ENCODE results near the gene TRIM72. TPM values are rescaled to one million over a fixed set of nuclear protein-coding genes. Genes with fewer than 3 reads are reported as not detected.

TRIM72 gene
- polyA plus RNA-seq, 3 donors, result 0.07 to 0.28 (median 0.18) TPM

Other genes starting within 250 kb of the TRIM72 start
- gene HSD3B7, start 228.9 kb upstream of the TRIM72 start, polyA plus RNA-seq (ENCODE audit: insufficient read length in 3 of 3), result 10 to 100 TPM in 2 of 3 donors, 1 to 10 TPM in 1; 8.1 to 10.9 (median 10.8) TPM
- 1 to 10 TPM; 1.2 to 2.2 (median 1.7) TPM for gene STX1B, start 203.5 kb upstream of the TRIM72 start, polyA plus RNA-seq (ENCODE audit: insufficient read length in 3 of 3)
- 10 to 100 TPM; 38.4 to 47.3 (median 45.4) TPM for gene STX4, start 180.6 kb upstream of the TRIM72 start, polyA plus RNA-seq (ENCODE audit: insufficient read length in 3 of 3)
- gene ZNF668, start 139.9 kb upstream of the TRIM72 start, polyA plus RNA-seq (ENCODE audit: insufficient read length in 3 of 3), result 1 to 10 TPM; 5.7 to 7.6 (median 6.4) TPM
- 10 to 100 TPM; 13.2 to 19.0 (median 14.5) TPM for gene ZNF646, start 139.7 kb upstream of the TRIM72 start, polyA plus RNA-seq (ENCODE audit: insufficient read length in 3 of 3)
- gene PRSS53, start 125.2 kb upstream of the TRIM72 start, polyA plus RNA-seq (ENCODE audit: insufficient read length in 3 of 3), result 1 to 10 TPM; 1.0 to 2.0 (median 1.3) TPM
- 10 to 100 TPM; 64.6 to 86.1 (median 72.4) TPM for gene VKORC1, start 119.3 kb upstream of the TRIM72 start, polyA plus RNA-seq (ENCODE audit: insufficient read length in 3 of 3)
- 10 to 100 TPM; 40.4 to 47.7 (median 41.6) TPM for gene BCKDK, start 105.7 kb upstream of the TRIM72 start, polyA plus RNA-seq (ENCODE audit: insufficient read length in 3 of 3)
- gene KAT8, start 96.5 kb upstream of the TRIM72 start, polyA plus RNA-seq (ENCODE audit: insufficient read length in 3 of 3), result 10 to 100 TPM; 66.4 to 80.5 (median 75.9) TPM
- 10 to 100 TPM; 74.4 to 91.2 (median 75.3) TPM for gene PRSS8, start 78.4 kb upstream of the TRIM72 start, polyA plus RNA-seq (ENCODE audit: insufficient read length in 3 of 3)
- gene PRSS36, start 64.1 kb upstream of the TRIM72 start, polyA plus RNA-seq (ENCODE audit: insufficient read length in 3 of 3), result 1 to 10 TPM; 1.4 to 2.0 (median 1.7) TPM
- gene FUS, start 34.0 kb upstream of the TRIM72 start, polyA plus RNA-seq (ENCODE audit: insufficient read length in 3 of 3), result 100 to 1,000 TPM; 689 to 914 (median 729) TPM
- gene PYCARD, start 11.4 kb upstream of the TRIM72 start, polyA plus RNA-seq (ENCODE audit: insufficient read length in 3 of 3), result 10 to 100 TPM; 10.3 to 13.1 (median 12.4) TPM
- not detected for gene PYDC1, start 3.0 kb downstream of the TRIM72 start, polyA plus RNA-seq (ENCODE audit: insufficient read length in 3 of 3)
- 1 to 10 TPM; 1.7 to 2.6 (median 2.2) TPM for gene ITGAM, start 45.9 kb downstream of the TRIM72 start, polyA plus RNA-seq (ENCODE audit: insufficient read length in 3 of 3)
- 1 to 10 TPM in 1 of 3 donors, under 1 TPM in 2; 0.51 to 1.1 (median 0.83) TPM for gene ITGAX, start 141.1 kb downstream of the TRIM72 start, polyA plus RNA-seq (ENCODE audit: insufficient read length in 3 of 3)
- under 1 TPM in 2 of 3 donors, not detected in 1; 0.28 to 0.46 TPM for gene ITGAD, start 179.2 kb downstream of the TRIM72 start, polyA plus RNA-seq (ENCODE audit: insufficient read length in 3 of 3)
- 1 to 10 TPM in 2 of 3 donors, under 1 TPM in 1; 0.42 to 1.4 (median 1.1) TPM for gene COX6A2, start 214.2 kb downstream of the TRIM72 start, polyA plus RNA-seq (ENCODE audit: insufficient read length in 3 of 3)
- 1 to 10 TPM; 3.2 to 3.3 (median 3.2) TPM for gene ZNF843, start 228.7 kb downstream of the TRIM72 start, polyA plus RNA-seq (ENCODE audit: insufficient read length in 3 of 3)
- gene ARMC5, start 245.4 kb downstream of the TRIM72 start, polyA plus RNA-seq (ENCODE audit: insufficient read length in 3 of 3), result 10 to 100 TPM; 13.1 to 19.0 (median 16.9) TPM